ENCODE results near the gene MMD.

- no peak for TF ChIP-seq POLR2AphosphoS5 (IDR thresholded peaks at IDR 0.05; ENCODE audit: low read depth, low read length)
- no peak for TF ChIP-seq POLR2A (IDR thresholded peaks at IDR 0.05; ENCODE audit: low read depth, low read length)
- TF ChIP-seq TAF1 (IDR thresholded peaks at IDR 0.05; ENCODE audit: low read depth, low read length), result no peak
- no peak for TF ChIP-seq SPI1 (IDR thresholded peaks at IDR 0.05; ENCODE audit: low read depth, low read length)
- no peak for TF ChIP-seq POU2F2 (IDR thresholded peaks at IDR 0.05; ENCODE audit: low read depth, low read length)
- TF ChIP-seq PAX5 (IDR thresholded peaks at IDR 0.05; ENCODE audit: insufficient read depth, low read length, severe bottlenecking), result no peak
These were observed 30.1 kb upstream of the MMD start for GRCh38 chr17:55451758-55452138.
